Measurements from ENCODE around the gene GPR42. TPM values are rescaled to one million over a fixed set of nuclear protein-coding genes. Genes with fewer than 3 reads are reported as not detected.
"Not testable (repeated sequence)": the region's sequence is repeated elsewhere in the genome, so short reads cannot be mapped to it uniquely, and the experiment has no call there.

Gene GPR42
- total and polyA plus RNA-seq, 2 experiments from 2014 or later: 0.33 TPM; not detected in 1

GRCh38 chr19:35369522-35369921 lies 1.3 kb upstream of the GPR42 start:
- H3K27ac ChIP-seq: no peak overlapping the region
- H3K4me1 ChIP-seq (ENCODE audit: low read depth): no peaks in the 10 kb centered on the region
- H3K36me3 ChIP-seq: no peaks in the 10 kb centered on the region
- no peak for TF ChIP-seq CTCF (IDR thresholded peaks at IDR 0.05; ENCODE audit: low read depth, low read length)
- no peaks in the 10 kb centered on the region for H3K9me3 ChIP-seq (ENCODE audit: low read depth)
- H3K4me3 ChIP-seq: no peak overlapping the region
- no peak for DNase-seq (ENCODE audit: low read depth in 1 of 2, low spot score in 1 of 2)
- H3K27me3 ChIP-seq: no peaks in the 10 kb centered on the region

GRCh38 chr19:35373492-35373891 lies 2.6 kb downstream of the GPR42 start:
- no peak overlapping the region for H3K4me3 ChIP-seq
- H3K27ac ChIP-seq: no peak overlapping the region
- H3K4me1 ChIP-seq (ENCODE audit: low read depth): peaks cover 5% of the 10 kb centered on the region
- no peak for DNase-seq (ENCODE audit: low read depth in 1 of 2, low spot score in 1 of 2)
- no peak for TF ChIP-seq CTCF (IDR thresholded peaks at IDR 0.05; ENCODE audit: low read depth, low read length)
- no peaks in the 10 kb centered on the region for H3K36me3 ChIP-seq
- no peaks in the 10 kb centered on the region for H3K27me3 ChIP-seq
- H3K9me3 ChIP-seq (ENCODE audit: low read depth): no peaks in the 10 kb centered on the region

DNA sequence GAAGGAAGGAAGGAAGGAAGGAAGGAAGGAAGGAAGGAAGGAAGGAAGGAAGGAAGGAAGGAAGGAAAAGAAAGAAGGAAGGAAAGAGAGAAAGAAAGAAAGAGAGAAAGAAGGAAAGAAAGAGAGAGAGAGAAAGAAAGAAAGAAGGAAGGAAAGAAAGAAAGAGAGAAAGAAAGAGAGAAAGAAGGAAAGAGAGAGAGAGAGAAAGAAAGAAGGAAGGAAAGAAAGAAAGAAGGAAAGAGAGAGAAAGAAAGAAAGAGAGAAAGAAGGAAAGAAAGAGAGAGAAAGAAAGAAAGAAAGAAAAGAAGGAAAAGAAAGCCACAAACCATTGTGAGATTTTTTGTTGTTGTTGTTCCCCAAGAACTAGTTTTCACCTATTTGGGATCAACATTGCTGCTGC lies 3.2 kb downstream of the GPR42 start:
- H3K36me3 ChIP-seq; H3K27ac ChIP-seq; H3K9me3 ChIP-seq (ENCODE audit: low read depth); H3K4me1 ChIP-seq (ENCODE audit: low read depth); DNase-seq (ENCODE audit: low read depth in 1 of 2, low spot score in 1 of 2); H3K27me3 ChIP-seq; H3K4me3 ChIP-seq: not testable (repeated sequence)

DNA sequence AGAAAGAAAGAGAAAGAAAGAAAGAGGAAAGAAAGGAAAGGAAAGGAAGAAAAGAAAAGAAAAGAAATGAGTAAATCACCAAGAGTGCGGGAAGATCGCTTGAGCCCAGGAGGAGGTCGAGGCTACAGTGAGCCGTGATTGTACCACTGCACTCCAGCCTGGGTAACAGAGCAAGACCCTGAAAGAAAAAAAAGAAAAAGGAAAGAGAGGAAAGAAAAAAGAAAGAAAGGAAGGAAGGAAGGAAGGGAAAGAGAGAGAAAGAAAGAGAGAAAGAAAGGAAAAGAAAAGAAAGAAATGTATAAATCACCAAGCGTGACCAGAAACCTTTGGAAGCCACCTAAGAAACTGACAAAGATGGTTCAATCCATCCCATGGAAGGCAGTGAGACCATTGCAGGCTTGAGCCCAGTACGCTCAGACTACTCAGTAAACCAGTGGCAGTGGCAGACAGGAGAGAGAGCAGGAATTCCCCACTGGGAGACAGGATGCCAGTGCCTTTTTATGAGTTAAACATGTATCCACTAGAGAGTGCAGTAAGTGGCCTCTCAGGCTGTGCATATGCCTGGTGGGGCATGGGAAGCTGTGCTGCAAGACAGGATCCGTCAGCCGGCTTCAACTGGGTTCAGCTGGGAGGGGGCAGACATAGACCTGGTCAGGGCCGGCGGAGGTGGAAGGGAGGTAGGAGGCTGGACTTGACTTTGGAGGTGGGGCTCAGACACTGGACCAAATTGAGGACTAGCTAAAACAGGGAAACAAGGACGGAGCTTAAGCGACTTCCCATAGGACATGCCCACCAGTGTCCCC lies 4.8 kb downstream of the GPR42 start:
- no peaks in the 10 kb centered on the region for H3K36me3 ChIP-seq

GRCh38 chr19:35377656-35378055 lies 6.8 kb downstream of the GPR42 start:
- no peak overlapping the region for H3K27ac ChIP-seq
- no peak for TF ChIP-seq CTCF (IDR thresholded peaks at IDR 0.05; ENCODE audit: low read depth, low read length)
- H3K36me3 ChIP-seq: no peaks in the 10 kb centered on the region
- peaks cover 30% of the 10 kb centered on the region for H3K4me1 ChIP-seq (ENCODE audit: low read depth)
- H3K4me3 ChIP-seq: no peak overlapping the region
- DNase-seq (ENCODE audit: low read depth in 1 of 2, low spot score in 1 of 2): peak in 1 of 2 donors; percentile 19
- H3K27me3 ChIP-seq: no peaks in the 10 kb centered on the region
- H3K9me3 ChIP-seq (ENCODE audit: low read depth): no peaks in the 10 kb centered on the region

More for the DNA sequence above, 4.8 kb downstream of the GPR42 start:
- H3K27ac ChIP-seq: no peak overlapping the region
- no peaks in the 10 kb centered on the region for H3K27me3 ChIP-seq
- DNase-seq (ENCODE audit: low read depth in 1 of 2, low spot score in 1 of 2): peak in 1 of 2 donors; percentile 63
- H3K4me3 ChIP-seq: no peak overlapping the region
- H3K4me1 ChIP-seq (ENCODE audit: low read depth): peaks cover 17% of the 10 kb centered on the region
- TF ChIP-seq CTCF (IDR thresholded peaks at IDR 0.05; ENCODE audit: low read depth, low read length): no peak
- H3K9me3 ChIP-seq (ENCODE audit: low read depth): no peaks in the 10 kb centered on the region

- no peaks in the 10 kb centered on the region for H3K27me3 ChIP-seq
- no peaks in the 10 kb centered on the region for H3K9me3 ChIP-seq (ENCODE audit: low read depth)
- TF ChIP-seq CTCF (IDR thresholded peaks at IDR 0.05; ENCODE audit: low read depth, low read length): no peak
- no peaks in the 10 kb centered on the region for H3K36me3 ChIP-seq
- no peak overlapping the region for H3K4me3 ChIP-seq
- DNase-seq (ENCODE audit: low read depth in 1 of 2, low spot score in 1 of 2): no peak
- peaks cover 30% of the 10 kb centered on the region for H3K4me1 ChIP-seq (ENCODE audit: low read depth)
- no peak overlapping the region for H3K27ac ChIP-seq
Measured at GRCh38 chr19:35378356-35378755, 7.5 kb downstream of the GPR42 start.

DNA sequence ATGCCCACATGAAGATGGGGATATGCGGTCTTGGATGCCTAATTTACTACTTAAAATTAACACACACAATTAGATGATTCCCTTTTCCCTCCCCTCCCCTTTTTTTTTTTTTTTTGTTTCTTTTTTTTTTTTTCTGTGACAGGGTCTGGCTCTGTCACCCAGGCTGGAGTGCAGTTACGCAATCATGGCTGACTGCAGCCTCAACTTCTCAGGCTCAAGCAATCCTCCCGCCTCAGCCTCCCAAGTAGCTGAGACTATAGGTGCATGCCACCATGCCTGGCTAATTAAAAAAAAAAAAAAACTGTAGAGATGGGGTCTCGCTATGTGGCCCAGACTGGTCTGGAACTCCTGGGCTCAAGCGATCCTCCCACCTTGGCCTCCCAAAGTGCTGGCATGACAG lies 8.7 kb downstream of the GPR42 start:
- DNase-seq (ENCODE audit: low read depth in 1 of 2, low spot score in 1 of 2); H3K4me3 ChIP-seq; H3K36me3 ChIP-seq; H3K27me3 ChIP-seq; H3K9me3 ChIP-seq (ENCODE audit: low read depth): not testable (repeated sequence)
- H3K27ac ChIP-seq: peak overlapping the region; percentile 87
- H3K4me1 ChIP-seq (ENCODE audit: low read depth): peaks cover 30% of the 10 kb centered on the region

Measured in cardiac muscle cell (in vitro differentiated cells and primary cell).